GM12891 (cell line): Measurements from ENCODE around the gene DPP7.

Experiments used
- POLR2A ChIP-seq: IDR thresholded peaks from 2 replicates; pipeline ENCODE4 v1.6.1; 2011; ENCODE audit warnings: low read depth, low read length, control low read depth
- POLR2AphosphoS5 ChIP-seq: IDR thresholded peaks from 2 replicates; pipeline ENCODE4 v1.6.1; 2011; ENCODE audit warnings: low read depth, low read length, control low read depth
- POU2F2 ChIP-seq: IDR thresholded peaks from 2 replicates; pipeline ENCODE4 v1.6.1; 2011; ENCODE audit warnings: low read depth, mild to moderate bottlenecking, control low read depth, low read length, moderate library complexity
- SPI1 ChIP-seq: IDR thresholded peaks from 2 replicates; pipeline ENCODE4 v1.6.1; 2011; ENCODE audit warnings: low read depth, low read length, control low read depth
- TAF1 ChIP-seq: IDR thresholded peaks from 2 replicates; pipeline ENCODE4 v1.6.1; 2011; ENCODE audit warnings: low read depth, low read length, control low read depth

DNA sequence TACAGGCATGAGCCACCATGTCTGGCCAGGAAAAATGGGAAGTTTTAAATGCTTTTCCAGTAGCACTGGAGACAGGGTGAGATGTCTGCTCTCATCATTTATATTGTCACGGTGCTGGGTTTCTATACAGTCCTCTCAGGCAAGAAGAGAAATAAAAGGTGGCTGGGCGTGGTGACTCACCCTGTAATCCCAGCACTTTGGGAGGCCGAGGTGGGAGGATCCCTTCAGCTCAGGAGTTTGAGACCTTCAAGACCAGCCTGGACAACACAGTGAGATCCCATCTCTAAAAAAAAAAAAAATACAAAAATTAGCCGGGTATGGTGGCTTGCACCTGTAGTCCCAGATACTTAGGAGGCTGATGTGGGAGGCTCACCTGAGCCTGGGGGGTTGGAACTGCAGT is 19.7 kb upstream of the DPP7 start:
- TF ChIP-seq POLR2A (no peak), POU2F2 (no peak), TAF1 (no peak), POLR2AphosphoS5 (no peak), SPI1 (no peak)
